Glomerular endothelial cell (primary cell): ENCODE data around the gene TRAPPC2. TPM values are rescaled to one million over a fixed set of nuclear protein-coding genes. Genes with fewer than 3 reads are reported as not detected.
"Not testable (repeated sequence)": the region's sequence is repeated elsewhere in the genome, so short reads cannot be mapped to it uniquely, and the experiment has no call there.

Source experiments
- DNase-seq: peaks from one replicate; pipeline ENCODE4 v3.0.0-alpha.2; 2011; ENCODE audit warnings: low read depth, low spot score; ENCODE audit errors: extremely low read depth
- total RNA-seq: library from RNA; depleted of rRNA; stranded (reverse); fragments of >200 nt; gene quantifications from 2 replicates; pipeline ENCODE4 v1.2.3, GENCODE V29; 2015

The TRAPPC2 gene
- total RNA-seq, 1 donor from 2014 or later = 12.3 TPM

GRCh38 chrX:13673016-13673415, 61.4 kb downstream of the TRAPPC2 start:
- no peak for DNase-seq

GRCh38 chrX:13670197-13670596, 64.2 kb downstream of the TRAPPC2 start:
- no peak for DNase-seq

- DNase-seq = not testable (repeated sequence)
These were observed 64.7 kb downstream of the TRAPPC2 start for GRCh38 chrX:13669755-13670154.

- DNase-seq = no peak
These were observed 65.1 kb downstream of the TRAPPC2 start for GRCh38 chrX:13669246-13669737.

GRCh38 chrX:13667919-13668318, 66.5 kb downstream of the TRAPPC2 start:
- DNase-seq = no peak

- DNase-seq = no peak
These were observed 67.6 kb downstream of the TRAPPC2 start for GRCh38 chrX:13666836-13667235.

- no peak for DNase-seq
These were observed 70.4 kb downstream of the TRAPPC2 start for GRCh38 chrX:13664020-13664419.

- no peak for DNase-seq
These were observed 72.0 kb downstream of the TRAPPC2 start for GRCh38 chrX:13662355-13662791.

Other genes with a start within 250 kb of the TRAPPC2 start
- gene EGFL6, start 165.0 kb downstream of the TRAPPC2 start, total RNA-seq = not detected in 2 replicates
- 1.3 and 3.3 TPM in 2 replicates for gene TCEANC, start 81.5 kb downstream of the TRAPPC2 start, total RNA-seq
- gene RAB9A, start 45.5 kb downstream of the TRAPPC2 start, total RNA-seq = 33.5 and 39.8 TPM in 2 replicates
- 8.2 and 11.1 TPM in 2 replicates for gene OFD1, start 128 bp upstream of the TRAPPC2 start, total RNA-seq
- 0.06 and 2.9 TPM in 2 replicates for gene GPM6B, start 82.5 kb upstream of the TRAPPC2 start, total RNA-seq